Stimulated activated CD4-positive, alpha-beta T cell treated with anti-CD3 and anti-CD28 coated beads, TNF-alpha, amount 100 ng/mL, for 24 hours (primary cell): ENCODE results near the gene NUCB1.
A peak's percentile ranks its signal among the peaks of the same experiment; 100 is the strongest.

Experiments used
- DNase-seq, 3 experiments: peaks; one replicate each; pipeline ENCODE4 v3.0.0-alpha.2; 2020; ENCODE audit warnings: low read depth in 3 of 3

Gene NUCB1

DNA sequence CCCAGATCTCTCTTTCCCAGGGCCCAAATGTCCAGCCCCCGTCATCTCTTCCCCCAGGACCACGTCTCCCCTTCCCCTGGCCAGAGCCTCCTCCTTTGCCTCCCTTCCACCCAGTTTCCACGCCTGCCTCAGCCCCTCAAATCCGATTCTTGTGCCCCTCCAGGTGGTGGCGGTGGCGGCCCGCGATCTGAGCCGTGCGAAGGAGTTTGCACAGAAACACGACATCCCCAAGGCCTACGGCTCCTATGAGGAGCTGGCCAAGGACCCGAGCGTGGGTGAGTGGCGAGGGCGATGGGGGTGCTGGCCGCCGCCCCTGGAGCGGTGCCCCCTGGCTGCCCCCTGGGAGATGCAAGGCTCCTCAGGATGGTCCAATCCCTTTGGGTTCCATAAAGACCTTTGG lies 34.7 kb downstream of the NUCB1 start:
- DNase-seq: no peak

DNA sequence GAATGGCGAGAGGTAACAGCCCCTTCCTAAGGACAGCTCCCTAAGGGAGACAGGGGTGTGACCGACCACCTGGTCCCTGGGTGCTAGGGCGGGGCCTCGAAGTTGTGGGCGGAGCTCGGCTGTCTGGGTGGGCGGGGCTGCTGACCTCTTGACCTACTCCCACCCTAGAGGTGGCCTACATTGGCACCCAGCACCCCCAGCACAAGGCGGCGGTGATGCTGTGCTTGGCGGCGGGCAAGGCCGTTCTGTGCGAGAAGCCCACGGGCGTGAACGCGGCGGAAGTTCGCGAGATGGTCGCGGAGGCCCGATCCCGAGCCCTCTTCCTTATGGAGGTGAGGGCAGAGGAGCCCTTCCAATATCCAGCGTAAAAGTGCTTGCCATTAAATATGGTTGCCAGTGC lies 35.8 kb downstream of the NUCB1 start:
- DNase-seq: no peak

DNA sequence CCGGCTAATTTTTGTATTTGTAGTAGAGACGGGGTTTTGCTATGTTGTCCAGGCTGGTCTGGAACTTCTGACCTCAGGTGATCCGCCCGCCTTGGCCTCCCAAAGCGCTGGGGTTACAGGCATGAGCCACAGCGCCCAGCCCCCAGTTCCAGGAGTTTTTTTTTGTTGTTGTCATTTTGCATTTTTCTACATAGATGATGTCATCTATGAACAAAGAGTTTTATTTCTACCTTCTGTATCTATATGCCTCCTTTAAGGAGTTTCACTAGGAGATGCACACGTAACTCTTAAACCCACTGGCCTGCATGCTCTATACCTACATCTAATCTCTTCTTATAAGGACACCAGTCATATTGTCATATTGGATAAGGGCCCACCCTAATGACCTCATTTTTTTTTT lies 38.1 kb downstream of the NUCB1 start:
- DNase-seq: no peak

DNA sequence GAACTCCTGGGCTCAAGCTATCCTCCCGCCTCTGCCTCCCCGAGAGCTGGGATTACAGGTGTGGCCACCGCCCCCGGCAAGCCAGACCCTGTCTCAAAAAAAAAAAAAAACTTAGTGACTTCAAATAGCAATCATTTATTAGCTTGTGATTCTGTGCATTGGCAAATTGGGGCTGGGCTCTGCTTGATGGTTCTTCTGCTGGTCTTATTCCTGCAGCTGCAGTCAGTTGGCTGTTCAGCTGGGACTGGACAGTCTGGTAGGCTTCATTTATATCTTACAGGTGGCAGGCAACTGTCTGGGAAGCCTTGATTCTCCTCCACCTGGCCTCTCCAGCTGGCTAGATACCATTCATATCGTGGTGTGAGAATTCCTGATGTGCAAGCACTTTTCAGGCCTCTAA lies 40.8 kb downstream of the NUCB1 start:
- DNase-seq: no peak

DNA sequence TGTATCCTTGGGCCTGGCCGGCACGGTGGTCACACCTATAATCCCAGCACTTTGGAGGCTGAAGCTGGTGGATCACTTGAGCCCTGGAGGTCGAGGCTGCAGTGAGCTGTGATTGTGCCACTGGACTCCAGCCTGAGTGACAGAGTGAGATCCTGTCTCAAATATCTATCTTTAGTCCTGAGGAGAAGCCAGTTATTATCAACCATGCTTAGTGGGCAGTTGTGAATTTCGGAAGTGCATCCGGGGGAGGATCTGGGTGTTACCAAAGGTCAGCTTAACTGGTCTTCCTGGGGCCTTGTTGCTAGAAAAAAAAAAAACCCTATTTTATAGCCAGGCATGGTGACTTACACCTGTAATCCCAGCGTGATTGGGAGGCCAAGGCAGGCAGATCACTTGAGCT lies 43.0 kb downstream of the NUCB1 start:
- DNase-seq: no peak

DNA sequence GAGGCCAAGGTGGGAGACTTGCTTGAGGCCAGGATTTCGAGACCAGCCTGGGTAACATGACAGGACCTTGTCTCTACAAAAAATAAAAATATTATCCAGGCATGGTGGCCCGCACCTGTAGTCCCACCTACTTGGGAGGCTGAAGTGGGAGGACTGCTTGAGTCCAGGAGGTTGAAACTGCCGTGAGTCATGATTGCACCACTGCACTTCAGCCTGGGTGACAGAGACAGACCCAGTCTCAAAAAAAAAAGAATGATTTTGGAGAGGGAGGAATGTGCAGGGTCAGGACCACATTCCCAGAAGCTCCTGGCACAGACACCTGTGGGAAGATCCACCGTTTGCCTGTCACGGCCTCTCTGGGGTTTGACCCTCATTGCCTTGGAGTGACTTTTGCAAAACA lies 45.3 kb downstream of the NUCB1 start:
- DNase-seq: no peak

DNA sequence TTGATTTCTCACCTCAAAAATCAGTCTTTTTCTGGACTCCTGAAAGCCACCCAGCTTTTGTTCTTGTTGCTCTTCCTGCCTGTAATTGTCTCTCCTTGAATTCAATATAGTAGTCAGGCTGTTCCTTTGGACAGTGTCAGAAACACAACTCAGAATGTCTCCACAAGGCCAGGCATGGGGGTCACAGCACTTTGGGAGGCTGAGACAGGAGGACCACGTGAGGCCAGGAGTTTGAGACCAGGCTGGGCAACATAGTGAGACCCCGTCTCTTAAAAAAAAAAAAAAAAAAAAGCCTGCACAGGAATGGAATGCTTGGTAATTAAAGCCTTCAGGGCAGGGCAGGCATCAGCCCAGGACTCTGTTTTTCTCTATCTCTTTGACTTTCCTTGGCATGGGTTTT lies 45.7 kb downstream of the NUCB1 start:
- DNase-seq: no peak

DNA sequence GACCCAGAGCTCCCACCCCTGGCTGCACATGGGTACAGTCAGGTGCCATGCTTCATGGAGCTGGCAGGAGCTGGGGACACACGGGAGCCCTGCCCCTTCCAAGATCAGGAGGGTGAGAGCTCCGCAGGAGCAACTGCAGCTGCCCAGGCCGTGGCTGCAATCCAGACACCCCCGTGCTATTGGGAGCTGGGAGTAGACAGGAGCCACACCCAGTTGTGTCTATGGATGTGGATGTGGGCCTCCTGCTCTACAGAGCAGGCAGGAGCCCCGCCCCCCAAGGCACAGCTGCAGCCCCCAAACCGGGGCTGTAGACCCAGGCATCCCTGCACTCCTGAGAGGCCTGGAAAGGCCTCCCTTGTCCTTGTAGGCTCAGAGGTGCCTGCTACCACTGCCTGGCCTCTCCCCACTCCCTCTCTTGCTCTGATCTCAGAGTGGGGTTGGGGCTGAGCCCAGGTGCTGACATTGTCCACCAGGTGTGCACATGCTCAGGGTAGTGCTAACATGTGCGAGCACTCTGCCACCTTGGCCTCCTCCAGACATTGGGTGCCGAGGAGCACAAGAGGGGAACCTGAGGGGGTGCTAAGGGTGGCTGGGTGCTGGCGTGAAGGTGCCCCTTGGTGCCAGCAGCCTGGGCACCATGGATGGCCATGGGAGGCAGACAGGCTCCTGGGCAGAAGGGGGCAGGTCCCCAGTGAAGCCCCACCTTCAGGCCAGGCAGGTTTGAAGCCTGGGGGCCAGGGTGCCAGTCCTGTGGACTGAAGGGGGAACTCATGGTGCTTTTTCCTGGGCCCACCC lies 46.5 kb downstream of the NUCB1 start:
- DNase-seq: no peak

DNA sequence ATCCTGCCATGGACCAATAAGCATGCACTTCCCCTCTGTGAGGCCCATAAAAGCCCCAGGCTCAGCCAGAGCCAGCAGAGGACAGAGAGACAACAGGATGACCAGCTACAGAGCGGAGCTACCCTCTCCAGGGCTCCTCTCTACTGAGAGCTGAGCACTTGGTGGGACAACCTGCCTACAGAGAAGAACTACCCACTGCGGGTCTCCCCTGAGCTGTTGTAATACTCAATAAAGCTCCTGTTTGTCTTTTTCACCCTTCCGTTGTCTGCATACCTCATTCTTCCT lies 47.1 kb downstream of the NUCB1 start:
- no peak for DNase-seq

DNA sequence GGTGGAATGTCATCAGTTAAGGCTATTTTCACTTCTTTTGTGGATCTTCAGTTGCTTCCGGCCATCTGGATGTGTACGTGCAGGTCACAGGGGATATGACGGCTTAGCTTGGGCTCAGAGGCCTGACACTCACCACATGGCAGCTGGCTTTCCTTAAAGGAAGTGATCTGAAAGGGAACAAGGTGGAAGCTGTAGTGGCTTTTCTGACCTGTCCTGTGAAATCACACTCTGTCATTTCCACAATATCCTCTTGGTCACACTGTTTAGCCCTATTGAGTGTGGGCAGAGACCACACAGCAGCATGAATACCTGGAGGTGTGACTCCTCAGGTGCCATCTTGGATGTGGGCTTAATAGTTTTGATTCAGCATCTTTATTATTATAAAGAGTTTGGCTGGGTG lies 50.0 kb downstream of the NUCB1 start:
- no peak for DNase-seq

DNA sequence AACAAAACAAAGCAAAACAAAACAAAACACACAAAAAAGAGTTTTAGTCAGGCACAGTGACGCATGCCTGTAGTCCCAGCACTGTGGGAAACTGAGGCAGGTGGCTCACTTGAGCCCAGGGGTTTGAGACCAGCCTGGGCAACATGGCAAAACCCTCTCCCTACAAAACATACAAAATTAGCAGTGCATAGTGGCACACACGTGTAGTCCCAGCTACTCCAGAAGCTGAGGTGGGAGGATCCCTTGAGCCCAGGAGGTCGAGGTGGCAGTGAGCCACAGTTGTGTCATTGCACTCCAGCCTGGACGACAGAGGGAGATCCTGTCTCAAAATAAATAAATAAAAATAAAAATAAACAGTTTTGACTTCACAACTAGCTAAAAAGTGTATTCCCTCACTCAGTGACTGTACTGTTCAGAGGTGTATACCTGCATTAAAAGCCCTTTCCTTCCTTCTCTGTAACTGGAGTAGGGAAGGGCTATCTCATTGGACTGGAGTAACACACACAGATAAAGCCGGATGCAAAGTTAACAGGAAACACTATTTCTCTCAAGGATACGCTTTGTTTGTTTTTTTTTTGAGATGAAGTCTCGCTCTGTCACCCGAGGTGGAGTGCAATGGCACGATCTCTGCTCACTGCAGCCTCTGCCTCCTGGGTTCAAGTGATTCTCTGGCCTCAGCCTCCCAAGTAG lies 50.9 kb downstream of the NUCB1 start:
- DNase-seq: no peak

DNA sequence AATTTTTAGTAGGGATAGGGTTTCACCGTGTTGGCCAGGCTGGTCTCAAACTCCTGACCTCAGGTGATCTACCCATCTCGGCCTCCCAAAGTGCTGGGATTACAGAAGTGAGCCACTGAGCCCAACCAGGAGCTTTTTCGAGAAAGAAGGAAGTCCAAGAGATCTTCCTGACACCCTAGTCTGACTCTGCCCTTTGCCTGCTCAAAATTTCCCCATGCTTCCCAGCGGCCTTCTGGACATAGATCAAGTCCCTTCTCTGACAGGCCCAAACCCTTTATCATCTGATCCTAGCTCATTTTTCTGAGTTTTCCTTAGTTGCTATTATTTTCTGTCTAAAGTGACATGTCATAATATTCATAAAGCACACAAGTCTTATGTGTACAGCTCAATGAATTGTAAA lies 53.0 kb downstream of the NUCB1 start:
- no peak for DNase-seq

DNA sequence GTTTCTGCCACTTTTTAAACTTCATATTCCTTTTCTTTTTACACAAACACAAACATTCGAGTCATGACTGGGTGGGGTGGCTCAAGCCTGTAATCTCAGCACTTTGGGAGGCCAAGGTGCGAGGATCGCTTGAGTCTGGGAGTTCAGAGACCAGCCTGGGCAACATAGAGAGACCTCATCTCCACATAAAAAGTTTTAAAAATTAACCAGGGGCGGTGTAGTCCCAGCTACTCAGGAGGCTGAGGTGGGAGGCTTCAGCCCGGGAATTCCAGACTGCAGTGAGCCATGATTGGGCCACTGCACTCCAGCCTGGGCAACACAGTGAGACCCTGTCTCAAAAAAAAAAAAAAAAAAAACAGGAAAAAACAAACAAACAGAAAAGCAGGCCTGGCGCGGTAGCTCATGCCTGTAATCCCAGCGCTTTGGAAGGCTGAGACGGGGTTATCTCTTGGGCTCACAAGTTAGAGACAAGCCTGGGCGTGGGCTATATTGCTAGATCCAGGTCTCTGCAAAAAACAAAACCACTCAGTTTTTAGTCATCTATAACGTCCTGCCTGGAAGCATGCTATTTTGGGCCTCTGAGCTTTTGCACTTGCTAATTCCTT lies 54.0 kb downstream of the NUCB1 start:
- DNase-seq: no peak

DNA sequence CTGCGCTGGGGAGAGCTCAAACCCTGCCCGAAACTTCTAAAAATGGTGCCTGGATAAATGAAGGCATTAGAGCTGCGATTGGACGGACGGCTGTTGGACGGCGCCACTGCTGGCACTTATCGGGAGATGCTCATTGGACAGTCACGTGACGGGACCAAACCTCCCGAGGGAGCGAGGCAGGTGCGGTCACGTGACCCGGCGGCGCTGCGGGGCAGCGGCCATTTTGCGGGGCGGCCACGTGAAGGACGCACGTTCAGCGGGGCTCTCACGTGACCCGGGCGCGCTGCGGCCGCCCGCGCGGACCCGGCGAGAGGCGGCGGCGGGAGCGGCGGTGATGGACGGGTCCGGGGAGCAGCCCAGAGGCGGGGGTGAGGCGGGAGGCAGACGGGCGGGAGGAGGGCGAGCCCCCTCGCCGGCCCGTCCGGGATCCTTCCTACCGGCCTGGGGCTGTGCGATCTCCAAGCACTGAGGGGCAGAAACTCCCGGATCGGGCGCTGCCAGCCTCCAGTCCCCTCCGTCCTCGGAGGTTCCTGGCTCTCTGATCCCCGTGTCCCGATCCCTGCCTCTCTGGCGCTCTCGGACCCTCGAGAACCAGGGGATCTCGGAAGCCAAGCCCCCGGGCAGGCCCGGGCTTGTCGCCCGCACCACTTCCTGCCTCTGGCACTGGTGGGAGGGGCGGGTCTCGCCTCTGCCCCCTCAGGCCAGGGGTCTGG lies 54.6 kb downstream of the NUCB1 start, which contains the start of gene BAX:
Gene BAX (plus strand): TSS at position 281 of the 713 bp plus-strand sequence. CDS start 54 bp downstream, at position 335.
- DNase-seq: peak; percentile 89 to 98 (median 90)

DNA sequence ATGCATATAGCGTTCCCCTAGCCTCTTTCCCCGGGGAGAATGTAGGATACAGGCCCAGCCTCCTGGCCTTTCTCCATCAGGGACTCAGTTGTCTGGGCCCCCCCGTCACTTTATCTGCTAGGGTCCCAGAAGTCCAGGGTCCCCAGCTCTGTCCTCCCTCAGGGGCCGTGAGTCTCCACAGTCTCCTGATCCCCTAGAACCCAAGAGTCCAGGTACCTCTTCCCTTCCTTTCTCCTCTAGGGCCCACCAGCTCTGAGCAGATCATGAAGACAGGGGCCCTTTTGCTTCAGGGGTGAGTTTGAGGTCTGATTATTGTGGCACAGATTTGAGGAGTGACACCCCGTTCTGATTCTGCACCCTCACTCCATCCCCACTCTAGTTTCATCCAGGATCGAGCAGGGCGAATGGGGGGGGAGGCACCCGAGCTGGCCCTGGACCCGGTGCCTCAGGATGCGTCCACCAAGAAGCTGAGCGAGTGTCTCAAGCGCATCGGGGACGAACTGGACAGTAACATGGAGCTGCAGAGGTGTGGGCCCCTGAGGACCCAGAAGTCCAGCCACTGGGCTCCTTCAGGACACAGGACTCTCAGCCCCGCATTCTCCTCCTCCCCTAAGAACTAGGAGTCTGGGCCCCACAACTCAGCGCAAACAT lies 55.3 kb downstream of the NUCB1 start:
- DNase-seq: no peak

DNA sequence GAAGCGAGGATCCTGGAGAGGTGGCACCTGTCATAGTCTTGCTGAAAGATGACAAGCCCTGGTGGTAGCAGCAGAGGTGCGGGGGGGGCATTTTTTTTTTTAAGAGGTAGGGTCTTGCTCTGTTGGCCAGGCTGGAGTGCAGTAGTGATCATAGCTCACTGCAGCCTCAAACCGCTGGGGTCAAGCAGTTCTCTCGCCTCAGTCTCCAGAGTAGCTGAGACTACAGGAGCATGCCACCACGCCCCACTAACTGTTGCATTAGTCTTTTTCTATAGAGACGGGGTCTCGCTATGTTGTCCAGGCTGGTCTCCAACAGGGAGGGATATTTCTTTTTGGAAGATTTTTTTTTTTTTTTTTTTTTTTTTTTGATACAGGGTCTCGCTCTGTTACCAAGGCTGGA lies 57.9 kb downstream of the NUCB1 start:
- DNase-seq: no peak

DNA sequence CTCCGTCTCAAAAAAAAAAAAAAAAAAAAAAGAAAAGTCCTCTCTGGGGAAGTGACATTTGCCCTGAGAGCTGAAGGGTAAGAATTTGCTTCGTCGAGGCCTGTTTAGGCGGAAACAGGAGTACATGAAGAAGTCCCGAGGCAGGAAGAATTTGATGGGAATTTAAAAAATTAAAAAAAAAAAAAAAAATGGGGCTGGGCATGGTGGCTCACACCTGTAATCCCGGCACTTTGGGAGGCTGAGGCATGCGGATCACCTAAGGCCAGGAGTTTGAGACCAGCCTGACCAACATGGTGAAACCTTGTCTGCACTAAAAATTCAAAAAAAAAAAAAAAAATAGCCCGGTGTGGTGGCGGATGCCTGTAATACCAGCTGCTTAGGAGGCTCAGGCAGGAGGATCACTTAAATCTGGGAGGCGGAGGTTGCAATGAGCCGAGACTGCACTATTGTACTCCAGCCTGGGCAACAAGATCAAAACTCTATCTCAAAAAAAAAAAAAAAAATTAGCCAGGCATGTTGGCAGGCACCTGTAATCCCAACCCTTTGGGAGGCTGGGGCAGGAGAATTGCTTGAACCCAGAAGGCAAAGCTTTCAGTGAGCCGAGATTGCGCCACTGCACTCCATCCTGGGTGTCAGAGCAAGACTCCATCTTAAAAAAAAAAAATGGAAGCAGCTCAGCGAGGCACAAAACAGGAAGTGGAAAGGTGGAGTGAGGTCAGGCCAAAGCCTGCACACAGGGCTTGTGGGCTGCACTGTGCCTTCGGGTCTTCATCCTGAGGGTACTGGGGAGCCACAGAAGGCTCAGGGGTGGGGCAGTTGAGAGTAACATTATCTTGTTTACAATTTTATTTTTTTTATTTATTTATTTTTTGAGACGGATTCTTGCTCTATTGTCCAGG lies 59.5 kb downstream of the NUCB1 start:
- no peak for DNase-seq

DNA sequence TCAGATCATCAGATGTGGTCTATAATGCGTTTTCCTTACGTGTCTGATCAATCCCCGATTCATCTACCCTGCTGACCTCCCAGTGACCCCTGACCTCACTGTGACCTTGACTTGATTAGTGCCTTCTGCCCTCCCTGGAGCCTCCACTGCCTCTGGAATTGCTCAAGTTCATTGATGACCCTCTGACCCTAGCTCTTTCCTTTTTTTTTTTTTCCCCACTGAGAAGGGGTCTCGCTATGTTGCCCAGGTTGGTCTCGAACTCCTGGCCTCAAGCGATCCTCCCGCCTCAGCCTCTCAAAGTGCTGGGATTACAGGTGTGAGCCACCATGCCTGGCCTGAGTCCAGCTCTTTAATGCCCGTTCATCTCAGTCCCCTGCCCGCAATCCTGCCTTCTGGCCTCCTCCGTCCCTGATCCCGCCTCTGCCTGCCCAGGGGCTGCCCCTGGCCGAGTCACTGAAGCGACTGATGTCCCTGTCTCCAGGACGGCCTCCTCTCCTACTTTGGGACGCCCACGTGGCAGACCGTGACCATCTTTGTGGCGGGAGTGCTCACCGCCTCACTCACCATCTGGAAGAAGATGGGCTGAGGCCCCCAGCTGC lies 61.0 kb downstream of the NUCB1 start:
- DNase-seq: no peak

DNA sequence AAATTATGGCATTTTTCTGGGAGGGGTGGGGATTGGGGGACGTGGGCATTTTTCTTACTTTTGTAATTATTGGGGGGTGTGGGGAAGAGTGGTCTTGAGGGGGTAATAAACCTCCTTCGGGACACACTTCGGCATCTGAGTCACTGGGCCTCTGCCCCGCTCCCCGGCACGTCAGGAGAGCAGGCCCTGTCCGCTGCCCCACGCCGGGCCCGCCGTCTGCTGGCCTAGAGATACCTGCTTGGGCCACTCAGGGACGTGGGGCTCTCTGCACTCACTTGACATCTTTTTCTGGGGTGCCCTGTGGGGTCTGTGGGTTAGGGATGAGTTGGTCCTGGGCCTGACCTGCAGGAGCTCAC lies 61.5 kb downstream of the NUCB1 start:
- no peak for DNase-seq

DNA sequence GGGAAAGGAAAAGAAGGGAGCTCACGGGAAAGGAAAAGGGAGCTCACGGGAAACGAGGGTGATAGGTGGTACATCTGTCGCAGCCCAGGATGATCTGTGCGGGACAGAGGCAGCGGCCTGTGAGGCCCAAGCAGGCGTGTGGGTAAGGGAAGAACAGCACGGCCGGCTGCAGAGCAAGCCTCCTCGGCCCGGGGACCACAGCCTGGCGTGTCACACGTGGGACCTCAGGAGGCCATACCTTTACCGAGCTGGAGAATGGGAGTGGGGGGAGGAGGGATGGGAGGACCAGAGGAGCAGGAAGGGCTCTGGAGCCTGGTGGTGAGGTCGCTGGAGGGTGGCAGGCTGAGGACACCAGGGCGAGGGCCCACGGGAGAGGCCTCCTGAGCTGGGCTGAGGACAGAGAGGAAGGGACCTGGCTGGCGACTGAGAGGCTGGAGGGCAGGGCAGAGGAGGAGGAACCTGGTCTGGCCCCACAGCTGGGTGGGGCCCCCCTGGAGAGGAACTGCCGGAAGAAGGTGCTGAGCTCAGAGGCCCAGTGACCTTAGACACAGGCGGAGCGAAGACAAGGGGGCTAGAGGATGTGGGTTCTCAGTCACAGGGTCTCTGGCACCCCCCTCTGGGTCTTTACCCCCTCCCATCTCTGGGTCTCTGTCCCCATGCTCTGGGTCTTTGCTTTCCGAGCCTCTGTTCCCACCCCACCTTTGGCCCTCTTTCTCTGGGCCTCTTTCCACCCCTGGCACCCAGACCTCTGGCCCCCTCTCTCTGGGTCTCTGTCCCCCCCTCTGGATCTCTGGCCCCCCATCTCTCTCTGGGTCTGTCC lies 62.1 kb downstream of the NUCB1 start:
- DNase-seq: no peak
